IPS-18c (cell line): Measurements from ENCODE around the gene PSMC6.

ENCODE experiments used
- H3K4me3 ChIP-seq: 2 replicates; pipeline ENCODE4 v1.7.0; 2013; ENCODE audit warnings: low read depth, mild to moderate bottlenecking, low read length, moderate library complexity; ENCODE audit not compliant: insufficient read depth
- H3K9me3 ChIP-seq: one replicate; pipeline ENCODE4 v1.6.1; 2013; ENCODE audit warnings: mild to moderate bottlenecking, low read length, moderate library complexity; ENCODE audit not compliant: control insufficient read depth, insufficient read depth

Gene PSMC6

DNA sequence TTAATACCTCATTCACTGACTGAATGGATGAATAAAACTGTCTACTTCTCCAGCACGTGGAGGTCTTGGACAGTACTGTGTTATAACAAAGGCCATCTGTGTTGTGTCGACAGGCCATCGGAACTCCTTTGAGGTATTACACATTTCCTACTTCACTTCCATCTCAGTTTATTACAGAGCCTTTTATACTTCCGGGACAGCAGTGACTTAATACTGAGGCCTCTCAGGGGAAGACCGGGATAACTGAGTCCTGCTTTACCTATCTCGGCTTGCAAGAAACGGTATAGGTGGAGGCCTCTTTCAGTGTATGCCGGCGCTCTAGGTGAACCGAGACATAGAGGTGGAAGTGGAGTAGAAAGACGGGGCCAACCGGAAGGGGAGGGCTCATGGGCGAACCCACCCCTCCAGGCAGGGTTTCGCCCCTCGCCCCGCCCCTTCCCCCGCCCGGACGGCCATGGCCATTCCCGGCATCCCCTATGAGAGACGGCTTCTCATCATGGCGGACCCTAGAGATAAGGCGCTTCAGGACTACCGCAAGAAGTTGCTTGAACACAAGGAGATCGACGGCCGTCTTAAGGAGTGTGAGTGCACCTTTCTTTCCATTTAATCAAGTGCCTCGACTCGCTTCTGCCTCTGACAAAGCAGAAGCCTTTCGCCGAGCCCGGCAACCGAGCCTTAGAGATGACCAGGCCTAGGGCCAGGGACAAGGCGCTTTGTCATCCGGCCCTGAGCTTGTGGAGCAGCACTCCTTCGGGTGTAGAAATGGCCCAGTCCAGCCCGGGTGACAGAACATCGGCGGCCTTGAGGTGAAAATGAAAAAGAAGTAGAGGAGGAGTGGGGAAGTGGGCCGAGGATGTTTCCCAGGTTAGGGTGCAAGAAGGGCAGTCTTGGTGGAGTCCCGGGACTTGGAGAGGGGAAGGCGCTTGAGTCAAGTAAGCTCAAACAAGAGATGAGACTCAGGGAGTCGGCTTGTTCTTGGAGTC lies at the start of gene PSMC6:
TSS of gene PSMC6 (plus strand) at position 477 of the 983 bp plus-strand sequence. CDS start at position 497, 20 bp downstream.
- Histone ChIP-seq H3K4me3 (peak within 1 kb of the TSS; percentile 96), H3K9me3 (no peaks in the 10 kb centered on the region)

DNA sequence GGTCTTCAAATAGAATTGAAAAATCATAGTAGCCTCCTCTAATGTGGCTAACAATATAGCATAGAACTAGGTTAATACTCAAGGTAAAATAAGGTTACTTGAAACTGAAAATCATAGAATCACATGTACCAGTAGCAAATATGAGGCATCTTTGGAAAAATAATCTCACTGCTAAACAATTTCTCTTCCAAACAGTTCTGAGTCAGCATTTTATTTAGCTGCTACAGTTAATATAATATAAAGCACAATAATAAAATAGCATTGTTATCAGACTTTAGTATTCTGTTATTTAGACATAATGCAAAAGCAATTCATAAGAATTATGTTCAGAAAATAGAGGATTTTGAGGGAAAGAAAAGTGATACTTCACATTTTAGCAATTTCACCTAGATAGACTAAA lies 46.7 kb upstream of the PSMC6 start:
- Histone ChIP-seq H3K9me3 (no peaks in the 10 kb centered on the region), H3K4me3 (no peak overlapping the region)

DNA sequence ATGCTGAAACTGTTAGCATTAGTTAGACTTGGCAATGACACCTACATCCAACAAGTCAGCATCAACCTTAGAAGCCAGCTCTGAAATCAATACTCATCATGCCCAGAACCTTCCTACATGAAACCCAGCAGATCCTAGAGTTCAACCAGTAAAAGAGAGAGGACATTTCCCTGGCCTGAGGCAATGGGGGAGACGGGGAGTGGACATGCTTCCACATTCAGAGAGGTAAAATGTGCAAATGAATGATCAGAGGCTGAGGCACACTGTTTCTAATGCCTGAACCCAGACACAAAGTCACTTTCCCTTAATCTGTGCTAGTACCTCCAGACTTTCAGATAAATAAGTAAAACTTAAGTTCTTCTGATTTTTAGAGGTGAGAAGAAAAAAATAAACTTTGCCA lies 46.2 kb upstream of the PSMC6 start:
- H3K9me3 ChIP-seq = no peaks in the 10 kb centered on the region
- no peak overlapping the region for H3K4me3 ChIP-seq

DNA sequence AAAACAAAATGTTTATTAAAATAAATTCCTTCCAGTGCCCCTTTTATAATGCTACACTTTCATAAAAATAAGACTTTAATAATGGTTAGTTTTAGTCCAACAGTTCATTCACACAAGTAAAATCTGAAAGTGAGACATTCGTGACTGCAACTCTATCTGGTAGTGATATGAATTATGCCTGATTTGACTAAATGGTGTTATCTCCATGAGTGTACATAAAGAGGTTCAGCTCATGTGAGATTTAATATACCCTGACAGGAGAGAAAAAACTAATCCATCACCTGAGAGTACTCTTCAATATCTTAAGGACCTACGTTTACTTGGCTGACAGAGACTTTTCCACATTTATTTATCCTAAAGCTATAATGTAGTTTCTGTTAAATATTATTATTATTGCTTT lies 45.7 kb upstream of the PSMC6 start:
- Histone ChIP-seq H3K9me3 (no peaks in the 10 kb centered on the region), H3K4me3 (no peak overlapping the region)

DNA sequence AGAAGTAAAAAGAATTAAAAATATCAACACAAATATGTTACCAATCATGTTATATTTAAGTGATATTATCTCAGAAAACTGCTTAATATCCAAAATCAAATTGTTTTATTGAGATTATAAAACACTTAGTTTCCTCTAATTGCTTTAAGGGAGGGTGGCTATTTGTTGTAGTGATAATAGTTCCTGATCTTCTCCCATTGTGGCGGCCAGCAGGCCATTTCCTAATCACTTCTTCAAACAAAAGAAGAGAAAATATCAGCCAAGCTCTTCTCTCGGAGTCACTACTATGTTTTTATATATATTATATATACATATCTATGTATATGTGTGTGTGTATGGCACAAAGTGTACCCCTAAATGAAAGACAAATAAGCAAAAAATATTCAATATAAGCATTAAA lies 43.1 kb upstream of the PSMC6 start:
- Histone ChIP-seq H3K9me3 (no peaks in the 10 kb centered on the region), H3K4me3 (no peak overlapping the region)

DNA sequence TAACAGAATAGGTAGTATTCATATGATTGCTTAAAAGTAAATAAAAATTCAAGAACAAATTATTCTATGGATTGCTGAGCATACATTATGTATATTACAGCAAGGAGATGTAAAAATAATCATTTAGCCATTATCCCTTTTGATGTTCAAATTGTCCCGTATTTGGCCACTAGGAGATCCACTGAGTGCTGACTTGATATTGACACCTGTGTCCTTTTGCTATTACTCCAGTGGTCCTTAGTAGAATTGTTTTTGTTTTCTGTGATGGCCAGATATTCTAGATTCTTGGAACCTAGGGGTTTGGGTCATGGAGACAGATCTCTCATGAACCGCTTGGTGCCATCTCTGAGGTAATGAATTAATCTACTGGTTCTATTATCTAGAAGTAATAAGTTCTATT lies 28.4 kb upstream of the PSMC6 start:
- no peak overlapping the region for H3K4me3 ChIP-seq

DNA sequence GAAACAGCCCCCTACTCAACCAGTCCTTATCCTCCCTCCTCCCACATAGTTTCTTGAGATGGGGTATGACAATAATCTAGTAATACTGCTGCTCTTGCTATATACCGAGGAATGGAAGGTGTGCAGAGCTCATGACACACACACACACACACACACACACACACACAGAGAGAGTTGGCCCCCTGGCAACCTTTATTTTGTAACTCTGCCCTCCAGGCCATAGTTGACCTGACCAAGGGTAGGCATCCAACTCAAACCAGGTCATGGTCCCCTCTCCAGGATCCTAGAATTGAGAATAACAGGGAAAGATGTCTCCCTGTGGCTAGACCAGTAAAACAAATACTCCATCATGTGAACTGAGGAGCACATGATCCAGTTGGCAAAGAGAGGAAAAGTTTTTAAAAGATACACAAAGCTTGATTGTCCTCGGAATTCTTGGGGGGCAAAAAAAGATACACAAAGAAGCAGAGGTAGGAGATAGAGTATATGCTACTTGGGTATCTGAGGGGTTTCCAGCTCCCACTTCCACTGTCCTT lies 22.9 kb upstream of the PSMC6 start:
- no peaks in the 10 kb centered on the region for H3K9me3 ChIP-seq

More for the DNA sequence above, 28.4 kb upstream of the PSMC6 start:
- H3K9me3 ChIP-seq = no peaks in the 10 kb centered on the region

DNA sequence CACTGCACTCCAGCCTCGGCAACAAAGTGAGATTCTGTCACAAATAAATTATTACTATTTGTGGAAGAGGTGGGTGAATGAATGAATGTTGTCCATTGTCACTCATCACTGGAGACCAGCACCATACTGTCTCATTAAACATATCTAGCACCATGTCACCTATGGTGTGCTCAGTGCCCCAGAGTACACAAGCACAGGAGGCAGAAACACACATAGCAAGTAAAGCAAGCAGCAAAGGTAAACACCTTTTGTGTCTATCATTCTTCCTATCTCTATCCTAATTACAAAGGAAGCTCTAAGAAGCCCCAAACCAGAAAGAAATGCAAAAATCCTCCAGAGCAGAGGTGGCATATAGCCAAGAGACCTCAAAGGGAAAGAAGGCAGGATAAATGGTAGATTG lies 20.8 kb upstream of the PSMC6 start:
- Histone ChIP-seq H3K4me3 (no peak overlapping the region), H3K9me3 (no peaks in the 10 kb centered on the region)

More for the DNA sequence above, 22.9 kb upstream of the PSMC6 start:
- no peak overlapping the region for H3K4me3 ChIP-seq

DNA sequence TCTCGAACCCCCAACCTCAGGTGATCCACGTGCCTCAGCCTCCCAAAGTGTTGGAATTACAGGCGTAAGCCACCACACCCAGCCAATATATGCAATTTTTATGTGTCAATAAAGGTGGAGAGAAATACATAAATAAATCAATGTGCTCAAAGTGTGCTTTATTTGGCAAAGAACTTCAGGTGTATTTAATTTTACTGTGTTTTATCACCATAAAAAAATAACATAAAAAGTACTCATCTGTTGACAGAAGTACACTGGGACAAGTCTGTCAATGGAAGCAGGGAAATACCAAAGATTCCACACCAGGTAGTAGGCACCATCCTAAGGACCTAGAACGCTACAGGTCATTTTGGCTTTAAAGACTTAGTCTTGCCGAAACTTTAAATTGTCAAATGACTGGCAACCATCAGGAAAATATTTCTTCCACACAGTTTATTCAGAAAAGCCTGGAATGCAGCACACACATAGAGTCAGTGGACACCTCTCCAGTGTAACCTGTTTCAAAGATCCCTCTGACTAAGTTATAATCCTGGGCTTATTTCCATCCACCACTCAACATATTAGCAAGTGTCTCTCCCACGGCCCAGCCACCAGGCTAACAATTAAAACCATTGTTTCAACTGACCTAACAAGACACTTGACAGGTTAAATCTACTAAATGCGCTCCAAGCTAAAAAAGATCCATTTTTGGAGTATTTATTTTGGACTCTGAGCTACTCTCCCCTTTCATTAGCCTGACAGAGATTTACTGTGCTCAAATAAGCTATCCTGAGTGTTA lies 15.8 kb upstream of the PSMC6 start:
- Histone ChIP-seq H3K4me3 (no peak overlapping the region), H3K9me3 (no peaks in the 10 kb centered on the region)

DNA sequence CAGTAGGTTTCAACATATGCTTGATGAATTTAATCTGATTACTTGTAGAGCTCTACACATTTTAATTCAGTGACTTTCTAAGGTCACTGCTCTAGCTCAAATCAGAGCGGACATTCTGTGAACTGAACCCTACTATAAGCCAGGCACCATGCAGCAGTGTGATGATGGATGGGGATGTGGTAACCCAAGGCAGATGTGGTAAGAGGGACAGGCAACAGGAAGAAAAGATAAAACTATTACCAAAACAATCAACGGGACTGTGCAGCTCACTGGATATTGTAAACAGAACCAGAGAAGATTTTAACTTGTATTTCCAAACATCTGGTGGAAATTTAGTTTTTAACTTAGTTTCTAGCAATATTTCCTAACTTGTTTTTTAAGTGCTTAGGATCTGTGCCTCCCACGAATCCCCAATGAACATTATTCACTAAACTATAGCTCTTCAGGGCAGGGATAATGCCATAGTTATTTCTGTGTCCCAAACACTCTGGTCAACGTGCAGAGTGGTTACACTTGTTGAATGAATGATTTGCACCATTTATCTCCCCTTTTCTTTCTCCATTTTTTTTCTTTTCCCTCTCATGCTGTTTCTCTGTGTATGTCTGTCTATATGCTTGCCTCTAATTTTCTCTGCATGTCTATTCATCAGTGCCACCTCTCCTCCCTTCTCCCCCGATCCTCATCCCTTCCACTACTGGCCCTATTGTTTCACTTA lies 14.6 kb upstream of the PSMC6 start:
- Histone ChIP-seq H3K9me3 (no peaks in the 10 kb centered on the region), H3K4me3 (no peak overlapping the region)

DNA sequence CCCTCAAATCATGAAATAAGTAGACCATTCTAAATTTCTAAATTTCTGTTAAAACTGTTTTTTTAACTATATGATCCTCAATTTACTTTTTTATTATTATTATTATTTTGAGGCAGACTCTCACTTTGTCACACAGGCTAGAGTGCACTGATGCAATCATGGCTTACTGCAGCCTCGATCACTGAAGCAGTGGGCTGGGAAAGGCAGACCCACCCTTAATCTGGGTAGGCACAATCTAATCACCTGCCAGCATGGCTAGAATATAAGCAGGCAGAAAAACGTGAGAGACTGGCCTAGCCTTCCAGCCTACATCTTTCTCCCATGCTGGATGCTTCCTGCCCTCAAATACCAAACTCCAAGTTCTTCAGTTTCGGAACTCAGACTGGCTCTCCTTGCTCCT lies 14.0 kb upstream of the PSMC6 start:
- Histone ChIP-seq H3K4me3 (no peak overlapping the region), H3K9me3 (no peaks in the 10 kb centered on the region)

DNA sequence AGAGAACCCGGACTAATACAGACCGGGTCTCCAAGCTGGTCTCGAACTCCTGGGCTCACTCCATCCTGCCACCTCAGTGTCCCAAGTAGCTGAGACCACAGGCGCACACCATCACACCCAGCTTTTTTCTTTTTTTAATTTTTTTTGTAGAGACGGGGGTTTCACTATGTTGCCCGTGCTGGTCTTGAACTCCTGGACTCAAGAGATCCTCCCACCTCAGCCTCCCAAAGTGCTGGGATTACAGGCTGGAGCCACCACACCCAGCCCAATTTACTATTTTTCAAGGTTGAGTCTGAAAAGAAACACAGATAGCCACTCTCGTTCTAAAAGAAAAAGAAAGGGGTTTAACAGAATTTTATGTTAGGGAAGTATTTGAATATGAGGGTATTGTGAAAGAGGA lies 13.5 kb upstream of the PSMC6 start:
- Histone ChIP-seq H3K9me3 (no peaks in the 10 kb centered on the region), H3K4me3 (no peak overlapping the region)

DNA sequence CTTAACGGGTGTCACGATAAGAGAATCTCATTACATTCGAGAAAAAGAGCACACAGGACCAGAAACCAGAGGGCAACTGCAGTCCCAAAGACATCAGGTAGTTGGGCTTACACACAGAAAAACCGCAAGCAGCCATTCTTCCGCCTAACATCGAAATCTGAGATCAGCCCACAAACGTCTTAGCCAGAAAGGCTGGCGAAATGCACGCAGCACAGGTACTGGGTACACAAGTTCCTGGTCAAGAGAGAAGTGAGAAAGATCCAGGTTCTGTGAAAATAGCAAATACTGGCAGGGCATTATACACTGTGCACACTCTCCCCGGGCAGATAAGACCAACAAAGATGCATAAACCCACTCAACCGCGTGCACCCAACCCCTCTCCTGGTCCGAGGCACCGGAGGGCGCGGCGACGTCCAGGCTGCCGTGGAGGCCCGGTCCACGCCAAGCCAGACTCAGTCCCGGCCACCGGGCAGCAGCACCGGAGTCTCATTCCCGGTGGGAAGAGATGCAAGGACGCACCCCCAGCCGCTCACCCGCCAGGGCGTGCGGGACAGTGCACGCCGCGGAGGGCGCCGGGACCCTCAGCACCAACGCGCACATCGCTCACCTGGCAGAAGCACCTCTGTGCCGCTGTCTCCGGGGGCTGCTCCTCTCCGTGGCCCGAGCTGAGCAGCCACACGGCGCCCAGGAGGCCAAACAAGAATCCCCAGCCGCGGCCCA lies 12.1 kb upstream of the PSMC6 start:
- peak overlapping the region; percentile 94 for H3K4me3 ChIP-seq
- H3K9me3 ChIP-seq = no peaks in the 10 kb centered on the region

DNA sequence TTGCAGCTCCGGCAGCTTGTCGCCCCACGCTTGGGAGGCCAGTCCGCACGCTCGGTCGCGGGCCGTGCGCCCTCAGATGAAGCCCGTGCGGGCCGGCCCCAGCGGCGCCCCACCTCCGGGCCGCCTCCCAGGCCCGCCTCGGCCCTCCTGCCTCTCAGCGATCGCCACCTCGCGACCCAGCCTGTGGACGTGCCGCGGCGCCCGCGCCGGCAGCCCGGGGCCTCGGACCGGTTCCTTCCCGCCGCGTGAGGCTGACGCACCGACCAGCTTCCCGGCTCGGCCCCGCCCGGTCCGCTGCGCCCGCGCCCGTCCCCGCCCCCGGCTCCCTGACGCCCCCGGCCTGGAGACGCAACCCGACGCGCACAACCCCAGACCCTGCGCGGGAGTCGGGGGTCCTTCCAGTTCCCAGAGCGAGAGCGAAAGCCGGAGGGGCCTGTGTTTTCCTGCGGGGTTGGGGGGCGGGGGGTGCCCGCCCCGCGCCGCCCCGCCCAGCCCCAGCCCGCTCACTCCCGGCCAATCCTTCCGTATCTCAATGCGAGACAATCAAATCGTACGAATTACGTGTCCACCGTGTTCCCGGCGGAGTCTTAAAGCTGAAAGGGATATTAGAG lies 11.4 kb upstream of the PSMC6 start, which contains the start of gene ERO1A:
TSS of gene ERO1A (minus strand) at position 78 of the 611 bp plus-strand sequence. CDS start at position 1, 77 bp downstream.
- peak within 1 kb of the TSS; percentile 94 for H3K4me3 ChIP-seq
- H3K9me3 ChIP-seq = no peaks in the 10 kb centered on the region

DNA sequence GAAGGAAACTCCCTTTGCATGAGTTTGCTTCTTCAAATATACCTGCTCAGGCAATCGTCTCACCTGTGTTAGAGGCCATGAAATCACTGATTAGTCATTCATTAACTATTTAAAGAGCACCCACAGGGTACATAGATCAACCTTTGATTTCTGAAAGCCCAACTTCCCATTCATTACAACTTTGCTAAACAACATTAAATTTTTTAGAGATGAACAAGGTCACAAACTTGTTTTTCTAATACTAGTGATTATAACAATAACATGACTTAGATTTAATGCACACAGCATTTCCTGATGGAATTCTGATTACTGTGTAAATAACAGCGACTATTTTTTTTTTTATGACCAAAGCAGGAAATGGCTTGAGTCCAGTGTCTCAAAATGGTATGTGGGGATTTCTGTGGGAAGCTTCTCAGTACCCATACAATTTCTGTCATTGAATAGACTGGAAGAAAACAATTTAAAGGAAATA lies 6.3 kb upstream of the PSMC6 start:
- Histone ChIP-seq H3K9me3 (no peaks in the 10 kb centered on the region), H3K4me3 (no peak overlapping the region)

DNA sequence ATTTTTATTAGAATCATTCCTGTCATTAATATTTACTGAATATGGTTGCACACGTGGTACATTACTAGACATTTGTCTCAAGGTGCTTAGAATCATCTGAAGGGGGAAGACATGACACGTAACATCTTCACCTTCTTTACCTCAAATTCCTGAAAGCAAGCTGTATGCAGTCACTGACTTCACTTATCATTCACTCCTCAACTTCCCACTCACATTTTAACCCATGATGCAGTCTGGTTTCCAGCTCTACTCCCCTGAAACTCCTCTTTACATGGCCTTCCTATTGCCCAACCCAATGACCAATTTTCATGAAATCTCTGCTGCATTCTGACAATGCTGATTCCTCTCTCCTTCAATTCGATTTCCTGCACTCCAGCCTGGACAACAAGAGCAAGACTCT lies 5.8 kb upstream of the PSMC6 start:
- H3K4me3 ChIP-seq = no peak overlapping the region
- no peaks in the 10 kb centered on the region for H3K9me3 ChIP-seq
